HepG2 (cell line): ENCODE results near the gene OGFOD3. TPM values are rescaled to one million over a fixed set of nuclear protein-coding genes. Genes with fewer than 3 reads are reported as not detected.

Experiments used
- ATF4 ChIP-seq, 2 experiments: fragments of 450-650 bp in 1 of 2; sonication (generic) in 1 of 2; formaldehyde crosslinking; IDR thresholded peaks; 2 replicates each; pipeline versions ENCODE4 v1.5.0 to v1.8.0; 2020 to 2022; ENCODE audit warnings: mild to moderate bottlenecking in 1 of 2, missing genetic modification reagents in 1 of 2
- E2F1 ChIP-seq: sonication (generic); formaldehyde crosslinking; IDR thresholded peaks from 2 replicates; pipeline ENCODE4 v1.5.0; 2020; ENCODE audit warnings: missing genetic modification reagents
- GATAD1 ChIP-seq: IDR thresholded peaks from 2 replicates; pipeline ENCODE4 v1.6.1; 2016; ENCODE audit warnings: missing genetic modification reagents, missing compliant biosample characterization
- HOXA9 ChIP-seq: sonication (generic); formaldehyde crosslinking; IDR thresholded peaks from 2 replicates; pipeline ENCODE4 v1.8.1; 2022; ENCODE audit warnings: missing genetic modification reagents, mild to moderate bottlenecking, moderate library complexity, borderline replicate concordance
- MIER3 ChIP-seq: IDR thresholded peaks from 2 replicates; pipeline ENCODE4 v1.6.1; 2016; ENCODE audit warnings: missing compliant biosample characterization, borderline replicate concordance
- MYNN ChIP-seq: sonication (generic); formaldehyde crosslinking; IDR thresholded peaks from 2 replicates; pipeline ENCODE4 v1.4.0; 2020; ENCODE audit warnings: mild to moderate bottlenecking, low read depth, missing genetic modification reagents
- NONO ChIP-seq, 2 experiments: fragments of 450-650 bp in 1 of 2; sonication (generic) in 1 of 2; formaldehyde crosslinking in 1 of 2; IDR thresholded peaks in 1 of 2; conservative IDR thresholded peaks in 1 of 2; 2 replicates each; pipeline versions ENCODE4 v1.6.1 to v1.8.0; 2017 to 2022; ENCODE audit warnings: mild to moderate bottlenecking in 1 of 2, missing genetic modification reagents in 1 of 2, moderate library complexity in 1 of 2
- PAF1 ChIP-seq: IDR thresholded peaks from 2 replicates; pipeline ENCODE4 v1.6.1; 2016; ENCODE audit warnings: missing genetic modification reagents, missing compliant biosample characterization
- PHF8 ChIP-seq: sonication (generic); formaldehyde crosslinking; IDR thresholded peaks from 2 replicates; pipeline ENCODE4 v1.5.0; 2020; ENCODE audit warnings: missing genetic modification reagents
- RAD21 ChIP-seq: fragments of 450-650 bp; formaldehyde crosslinking; IDR thresholded peaks from 2 replicates; pipeline ENCODE4 v1.5.0; 2020; ENCODE audit warnings: mild to moderate bottlenecking
- RBAK ChIP-seq: sonication (generic); formaldehyde crosslinking; IDR thresholded peaks from 2 replicates; pipeline ENCODE4 v1.5.1; 2020; ENCODE audit warnings: mild to moderate bottlenecking, missing genetic modification reagents
- RCOR2 ChIP-seq: IDR thresholded peaks from 2 replicates; pipeline ENCODE4 v1.6.1; 2016; ENCODE audit warnings: missing biosample characterization, missing genetic modification reagents
- SMAD3 ChIP-seq: sonication (generic); formaldehyde crosslinking; IDR thresholded peaks from 2 replicates; pipeline ENCODE4 v1.4.0; 2020; ENCODE audit warnings: missing genetic modification reagents
- SOX5 ChIP-seq: IDR thresholded peaks from 2 replicates; pipeline ENCODE4 v1.6.1; 2016; ENCODE audit warnings: borderline replicate concordance
- SYNCRIP ChIP-seq: fragments of 200-400 bp; formaldehyde crosslinking; IDR thresholded peaks from 2 replicates; pipeline ENCODE4 v1.6.1; 2018; ENCODE audit warnings: mild to moderate bottlenecking, low read depth, low read length; ENCODE audit not compliant: insufficient read depth
- TAF15 ChIP-seq: fragments of 200-400 bp; formaldehyde crosslinking; IDR thresholded peaks from one replicate; pipeline ENCODE4 v1.6.1; 2018; ENCODE audit warnings: mild to moderate bottlenecking, low read depth, low read length; ENCODE audit not compliant: poor library complexity, severe bottlenecking
- TBX2 ChIP-seq: sonication (generic); formaldehyde crosslinking; IDR thresholded peaks from 2 replicates; pipeline ENCODE4 v1.5.0; 2020; ENCODE audit warnings: missing genetic modification reagents, mild to moderate bottlenecking, borderline replicate concordance
- ZMAT3 ChIP-seq: sonication (generic); formaldehyde crosslinking; conservative IDR thresholded peaks from 2 replicates; pipeline ENCODE4 v1.7.0; 2021; ENCODE audit warnings: missing genetic modification reagents
- ZNF326 ChIP-seq: sonication (generic); formaldehyde crosslinking; IDR thresholded peaks from 2 replicates; pipeline ENCODE4 v1.4.0; 2020; ENCODE audit warnings: missing genetic modification reagents, borderline replicate concordance
- ZNF44 ChIP-seq: sonication (generic); formaldehyde crosslinking; IDR thresholded peaks from 2 replicates; pipeline ENCODE4 v1.5.1; 2020; ENCODE audit warnings: mild to moderate bottlenecking, missing genetic modification reagents
- ZNF660 ChIP-seq: sonication (generic); formaldehyde crosslinking; IDR thresholded peaks from 2 replicates; pipeline ENCODE4 v1.5.1; 2020; ENCODE audit warnings: mild to moderate bottlenecking, low read depth, missing genetic modification reagents, borderline replicate concordance
- ZNF780A ChIP-seq: sonication (generic); formaldehyde crosslinking; IDR thresholded peaks from 2 replicates; pipeline ENCODE4 v1.8.0; 2022; ENCODE audit warnings: mild to moderate bottlenecking, missing genetic modification reagents, moderate library complexity
- polyA plus RNA-seq, 8 experiments: library from polyadenylated mRNA; depleted of rRNA in 3 of 8; stranded (reverse) in 7 of 8; unstranded in 1 of 8; fragments of >200 nt; fragmentation: Illumina TruSeq in 4 of 8; extraction: Trizol in 4 of 8; gene quantifications; 2 replicates each; pipeline versions ENCODE4 v1.2.1 to v1.2.3, GENCODE V29; 2011 to 2016; ENCODE audit warnings: low read depth in 4 of 8, missing spikeins in 1 of 8, mixed read lengths in 1 of 8; ENCODE audit not compliant: insufficient read depth in 1 of 8
- total RNA-seq, 5 experiments: library from RNA; depleted of rRNA; stranded (reverse); fragments of >200 nt; fragmentation: Illumina TruSeq; extraction: Trizol; gene quantifications; 2 replicates each; pipeline ENCODE4 v1.2.3, GENCODE V29; 2016; ENCODE audit warnings: low read depth in 1 of 5
- TF ChIP-seq, protein P1 (sequence below): sonication (generic); formaldehyde crosslinking; conservative IDR thresholded peaks from 2 replicates; pipeline ENCODE4 v1.4.0; 2020; ENCODE audit warnings: missing genetic modification reagents
- TF ChIP-seq, protein P2 (sequence below): sonication (generic); formaldehyde crosslinking; IDR thresholded peaks from 2 replicates; pipeline ENCODE4 v1.5.0; 2020; ENCODE audit warnings: mild to moderate bottlenecking, missing genetic modification reagents, borderline replicate concordance

OGFOD3 gene
- total and polyA plus RNA-seq, 2 of the 13 experiments (the other 11 are each of a cell fraction or from before 2014, with no cell fraction given), result 40.0 to 42.1 TPM

GRCh38 chr17:82461827-82462524 lies 43.6 kb upstream of the OGFOD3 start (continued):
- no peak for TF ChIP-seq ATF4 (CRISPR knock-in tag; IDR thresholded peaks at IDR 0.05)
- TF ChIP-seq ZNF660 (CRISPR knock-in tag), result no peak
- no peak for TF ChIP-seq ZNF44
- no peak for TF ChIP-seq SMAD3 (CRISPR knock-in tag)
- TF ChIP-seq NONO (IDR thresholded peaks at IDR 0.05), result no peak
- TF ChIP-seq NONO (CRISPR knock-in tag; conservative IDR thresholded peaks at IDR 0.05), result peak; percentile 65
- TF ChIP-seq PAF1 (CRISPR knock-in tag), result no peak
- TF ChIP-seq ZMAT3 (CRISPR knock-in tag), result no peak
- peak; percentile 42 for TF ChIP-seq SOX5
- no peak for TF ChIP-seq ZNF326 (CRISPR knock-in tag)
- no peak for TF ChIP-seq MYNN
- no peak for TF ChIP-seq HOXA9
- TF ChIP-seq PHF8 (CRISPR knock-in tag), result peak; percentile 36
- no peak for TF ChIP-seq RAD21 (CRISPR knock-in tag)
- 0 out of 2 replicates have a peak, but pooled peaks have one; percentile 36 for TF ChIP-seq GATAD1 (CRISPR knock-in tag)
- no peak for TF ChIP-seq ZNF780A (CRISPR knock-in tag)
- TF ChIP-seq TAF15, result no peak
- TF ChIP-seq SYNCRIP, result no peak
- TF ChIP-seq, protein P1, sequence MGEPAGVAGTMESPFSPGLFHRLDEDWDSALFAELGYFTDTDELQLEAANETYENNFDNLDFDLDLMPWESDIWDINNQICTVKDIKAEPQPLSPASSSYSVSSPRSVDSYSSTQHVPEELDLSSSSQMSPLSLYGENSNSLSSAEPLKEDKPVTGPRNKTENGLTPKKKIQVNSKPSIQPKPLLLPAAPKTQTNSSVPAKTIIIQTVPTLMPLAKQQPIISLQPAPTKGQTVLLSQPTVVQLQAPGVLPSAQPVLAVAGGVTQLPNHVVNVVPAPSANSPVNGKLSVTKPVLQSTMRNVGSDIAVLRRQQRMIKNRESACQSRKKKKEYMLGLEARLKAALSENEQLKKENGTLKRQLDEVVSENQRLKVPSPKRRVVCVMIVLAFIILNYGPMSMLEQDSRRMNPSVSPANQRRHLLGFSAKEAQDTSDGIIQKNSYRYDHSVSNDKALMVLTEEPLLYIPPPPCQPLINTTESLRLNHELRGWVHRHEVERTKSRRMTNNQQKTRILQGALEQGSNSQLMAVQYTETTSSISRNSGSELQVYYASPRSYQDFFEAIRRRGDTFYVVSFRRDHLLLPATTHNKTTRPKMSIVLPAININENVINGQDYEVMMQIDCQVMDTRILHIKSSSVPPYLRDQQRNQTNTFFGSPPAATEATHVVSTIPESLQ, result no peak
- TF ChIP-seq TBX2 (CRISPR knock-in tag), result peak; percentile 91
- no peak for TF ChIP-seq E2F1
- TF ChIP-seq, protein P2, sequence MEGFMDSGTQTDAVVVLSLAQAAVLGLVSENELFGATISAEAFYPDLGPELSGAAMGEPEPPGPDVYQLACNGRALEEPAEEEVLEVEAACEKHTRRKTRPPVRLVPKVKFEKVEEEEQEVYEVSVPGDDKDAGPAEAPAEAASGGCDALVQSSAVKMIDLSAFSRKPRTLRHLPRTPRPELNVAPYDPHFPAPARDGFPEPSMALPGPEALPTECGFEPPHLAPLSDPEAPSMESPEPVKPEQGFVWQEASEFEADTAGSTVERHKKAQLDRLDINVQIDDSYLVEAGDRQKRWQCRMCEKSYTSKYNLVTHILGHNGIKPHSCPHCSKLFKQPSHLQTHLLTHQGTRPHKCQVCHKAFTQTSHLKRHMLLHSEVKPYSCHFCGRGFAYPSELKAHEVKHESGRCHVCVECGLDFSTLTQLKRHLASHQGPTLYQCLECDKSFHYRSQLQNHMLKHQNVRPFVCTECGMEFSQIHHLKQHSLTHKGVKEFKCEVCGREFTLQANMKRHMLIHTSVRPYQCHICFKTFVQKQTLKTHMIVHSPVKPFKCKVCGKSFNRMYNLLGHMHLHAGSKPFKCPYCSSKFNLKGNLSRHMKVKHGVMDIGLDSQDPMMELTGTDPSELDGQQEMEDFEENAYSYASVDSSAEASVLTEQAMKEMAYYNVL (CRISPR knock-in tag), result peak; percentile 80; the same call in 1 of the 2 replicates
- no peak for TF ChIP-seq RBAK
- TF ChIP-seq RCOR2 (CRISPR knock-in tag), result no peak
- no peak; the same call in 1 of the 2 replicates for TF ChIP-seq MIER3 (CRISPR knock-in tag)
